Measurements from ENCODE around the gene PXMP2. TPM values are rescaled to one million over a fixed set of nuclear protein-coding genes. Genes with fewer than 3 reads are reported as not detected.
"Not testable (repeated sequence)": the region's sequence is repeated elsewhere in the genome, so short reads cannot be mapped to it uniquely, and the experiment has no call there.

The PXMP2 gene
- total RNA-seq, 4 donors from 2014 or later: 40.8 to 72.5 (median 62.3) TPM

DNA sequence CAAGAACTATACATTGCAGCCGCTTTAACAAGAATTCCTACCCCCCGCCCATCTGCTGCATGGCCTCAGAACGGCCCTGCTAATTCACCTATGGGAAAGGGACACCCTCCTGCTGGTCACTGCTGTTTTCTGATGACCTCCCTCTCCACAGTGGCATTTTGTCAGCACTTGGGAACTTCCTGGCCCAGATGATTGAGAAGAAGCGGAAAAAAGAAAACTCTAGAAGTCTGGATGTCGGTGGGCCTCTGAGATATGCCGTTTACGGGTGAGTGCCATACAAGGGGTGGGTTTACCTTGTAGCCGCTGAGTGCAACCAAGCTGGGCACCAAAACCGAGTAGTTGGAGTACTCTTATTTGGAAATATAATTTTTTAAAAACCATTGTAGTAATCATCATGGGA is 2.7 kb downstream of the PXMP2 start:
- Histone ChIP-seq H3K27ac (no peak overlapping the region), H3K27me3 (no peaks in the 10 kb centered on the region), H3K4me3 (no peak overlapping the region), H3K36me3 (peaks cover 0 to 6% (median 0%) of the 10 kb centered on the region in 3 donors), H3K9me3 (no peaks in the 10 kb centered on the region), H3K4me1 (peaks cover 0 to 29% (median 4%) of the 10 kb centered on the region in 4 donors)
- TF ChIP-seq, protein P1, sequence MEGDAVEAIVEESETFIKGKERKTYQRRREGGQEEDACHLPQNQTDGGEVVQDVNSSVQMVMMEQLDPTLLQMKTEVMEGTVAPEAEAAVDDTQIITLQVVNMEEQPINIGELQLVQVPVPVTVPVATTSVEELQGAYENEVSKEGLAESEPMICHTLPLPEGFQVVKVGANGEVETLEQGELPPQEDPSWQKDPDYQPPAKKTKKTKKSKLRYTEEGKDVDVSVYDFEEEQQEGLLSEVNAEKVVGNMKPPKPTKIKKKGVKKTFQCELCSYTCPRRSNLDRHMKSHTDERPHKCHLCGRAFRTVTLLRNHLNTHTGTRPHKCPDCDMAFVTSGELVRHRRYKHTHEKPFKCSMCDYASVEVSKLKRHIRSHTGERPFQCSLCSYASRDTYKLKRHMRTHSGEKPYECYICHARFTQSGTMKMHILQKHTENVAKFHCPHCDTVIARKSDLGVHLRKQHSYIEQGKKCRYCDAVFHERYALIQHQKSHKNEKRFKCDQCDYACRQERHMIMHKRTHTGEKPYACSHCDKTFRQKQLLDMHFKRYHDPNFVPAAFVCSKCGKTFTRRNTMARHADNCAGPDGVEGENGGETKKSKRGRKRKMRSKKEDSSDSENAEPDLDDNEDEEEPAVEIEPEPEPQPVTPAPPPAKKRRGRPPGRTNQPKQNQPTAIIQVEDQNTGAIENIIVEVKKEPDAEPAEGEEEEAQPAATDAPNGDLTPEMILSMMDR (IDR thresholded peaks at IDR 0.05): no peak
- TF ChIP-seq POLR2A (IDR thresholded peaks at IDR 0.05): no peak
- no peak for TF ChIP-seq EP300 (IDR thresholded peaks at IDR 0.05)
- no peak for DNase-seq (ENCODE audit: low spot score in 2 of 2)
- WGBS, 2 donors: 91 to 96% methylated on average over 9 of the region's 9 CpGs

DNA sequence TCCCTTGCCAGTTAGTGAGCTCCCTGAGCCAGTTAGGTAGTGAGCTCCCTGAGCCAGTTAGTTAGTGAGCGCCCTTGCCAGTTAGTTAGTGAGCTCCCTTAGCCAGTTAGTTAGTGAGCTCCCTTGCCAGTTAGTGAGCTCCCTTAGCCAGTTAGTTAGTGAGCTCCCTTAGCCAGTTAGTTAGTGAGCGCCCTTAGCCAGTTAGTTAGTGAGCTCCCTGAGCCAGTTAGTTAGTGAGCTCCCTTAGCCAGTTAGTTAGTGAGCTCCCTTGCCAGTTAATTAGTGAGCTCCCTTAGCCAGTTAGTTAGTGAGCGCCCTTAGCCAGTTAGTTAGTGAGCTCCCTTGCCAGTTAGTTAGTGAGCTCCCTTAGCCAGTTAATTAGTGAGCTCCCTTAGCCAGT is 4.6 kb downstream of the PXMP2 start:
- not testable (repeated sequence) for DNase-seq (ENCODE audit: low spot score in 2 of 2)

DNA sequence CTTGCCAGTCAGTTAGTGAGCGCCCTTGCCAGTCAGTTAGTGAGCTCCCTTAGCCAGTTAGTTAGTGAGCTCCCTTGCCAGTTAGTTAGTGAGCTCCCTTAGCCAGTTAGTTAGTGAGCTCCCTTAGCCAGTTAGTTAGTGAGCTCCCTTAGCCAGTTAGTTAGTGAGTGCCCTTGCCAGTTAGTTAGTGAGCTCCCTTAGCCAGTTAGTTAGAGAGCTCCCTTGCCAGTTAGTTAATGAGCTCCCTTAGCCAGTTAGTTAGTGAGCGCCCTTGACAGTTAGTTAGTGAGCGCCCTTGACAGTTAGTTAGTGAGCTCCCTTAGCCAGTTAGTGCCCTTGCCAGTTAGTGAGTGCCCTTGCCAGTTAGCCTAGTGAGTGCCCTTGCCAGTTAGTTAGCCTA is 7.5 kb downstream of the PXMP2 start:
- not testable (repeated sequence) for H3K9me3 ChIP-seq; H3K27ac ChIP-seq; H3K27me3 ChIP-seq; DNase-seq (ENCODE audit: low spot score in 2 of 2); H3K4me1 ChIP-seq; H3K4me3 ChIP-seq
- WGBS, 2 donors: 100% methylated on average over 3 of the region's 3 CpGs
- H3K36me3 ChIP-seq: peaks cover 0 to 47% (median 2%) of the 10 kb centered on the region in 3 donors

More for the DNA sequence above, 4.6 kb downstream of the PXMP2 start:
- 94 to 96% methylated on average over 3 of the region's 3 CpGs for WGBS, 2 donors
- H3K9me3 ChIP-seq, H3K27ac ChIP-seq, H3K27me3 ChIP-seq, H3K4me3 ChIP-seq: not testable (repeated sequence)
- Histone ChIP-seq H3K36me3 (peaks cover 0 to 21% (median 2%) of the 10 kb centered on the region in 3 donors), H3K4me1 (peaks cover 0 to 15% (median 0%) of the 10 kb centered on the region in 4 donors)

DNA sequence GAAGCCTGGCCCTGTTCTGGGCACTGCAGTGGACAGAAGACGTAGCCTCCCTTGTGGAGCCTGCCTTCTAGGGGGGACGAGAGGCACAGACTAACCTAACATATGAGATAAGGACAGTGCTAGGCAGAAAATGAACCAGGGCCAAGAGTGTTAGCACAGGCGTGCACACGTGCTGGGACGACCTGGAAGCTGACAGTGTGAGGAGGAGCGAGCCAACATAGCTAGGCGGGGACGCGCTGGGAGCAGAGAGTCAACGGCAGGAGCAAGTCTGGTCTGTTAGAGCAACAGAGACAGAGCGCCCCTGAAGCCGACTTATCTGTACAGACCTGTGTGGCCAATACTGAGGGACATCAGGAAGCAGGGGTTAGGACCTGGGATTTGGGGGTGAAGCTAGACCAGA is 8.0 kb downstream of the PXMP2 start:
- WGBS, 2 donors: 95 to 96% methylated on average over 12 of the region's 12 CpGs
- no peak for DNase-seq (ENCODE audit: low spot score in 2 of 2)
- Histone ChIP-seq H3K9me3 (no peaks in the 10 kb centered on the region), H3K27me3 (no peaks in the 10 kb centered on the region), H3K27ac (no peak overlapping the region), H3K36me3 (peaks cover 0 to 44% (median 2%) of the 10 kb centered on the region in 3 donors), H3K4me3 (no peak overlapping the region), H3K4me1 (peaks cover 0 to 1% (median 0%) of the 10 kb centered on the region in 4 donors)
- TF ChIP-seq POLR2A (IDR thresholded peaks at IDR 0.05) (no peak), EP300 (IDR thresholded peaks at IDR 0.05) (no peak)
- TF ChIP-seq, protein P1 (IDR thresholded peaks at IDR 0.05): no peak

DNA sequence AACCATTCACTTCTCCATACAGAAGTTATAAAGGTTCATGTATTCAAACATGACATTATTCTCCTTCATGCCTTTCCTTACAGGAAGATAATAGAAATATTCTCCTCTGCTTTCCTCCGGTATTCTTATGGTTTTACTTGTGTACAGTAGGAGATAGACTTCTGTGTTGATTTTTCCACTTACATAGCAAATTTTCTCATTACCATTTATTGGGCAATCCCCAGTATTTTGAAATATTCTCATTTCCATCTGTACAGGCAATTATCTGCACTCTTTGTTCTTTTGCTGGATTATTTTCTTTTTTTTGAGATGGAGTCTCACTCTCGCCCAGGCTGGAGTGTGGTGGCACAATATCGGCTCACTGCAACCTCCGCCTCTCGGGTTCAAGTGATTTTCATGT is 11.0 kb downstream of the PXMP2 start:
- 94 to 95% methylated on average over 5 of the region's 5 CpGs for WGBS, 2 donors

DNA sequence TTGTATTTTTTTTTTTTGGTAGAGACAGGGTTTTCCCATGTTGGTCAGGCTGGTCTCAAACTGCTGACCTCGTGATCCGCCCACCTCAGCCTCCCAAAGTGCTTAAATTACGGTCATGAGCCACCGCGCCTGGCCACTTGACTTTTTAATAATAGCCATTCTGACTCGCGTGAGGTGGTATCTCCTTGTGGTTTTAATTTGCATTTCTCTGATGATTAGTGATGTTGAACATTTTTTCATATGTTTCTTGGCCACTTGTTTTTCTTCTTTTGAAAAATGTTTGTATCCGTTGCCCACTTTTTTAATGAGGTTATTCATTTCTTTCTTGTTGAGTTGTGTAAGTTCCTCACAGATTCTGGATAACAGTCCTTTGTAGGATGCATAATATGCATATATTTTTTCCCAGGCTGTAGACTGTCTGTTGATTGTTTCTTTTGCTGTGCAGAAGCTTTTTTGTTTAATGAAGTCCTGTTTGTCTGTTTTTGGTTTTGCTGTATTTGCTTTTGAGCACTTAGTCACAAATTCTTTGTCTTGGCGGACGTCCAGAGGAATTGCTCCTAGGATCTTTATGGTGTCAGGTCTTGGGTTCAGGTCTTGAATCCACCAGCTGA is 12.9 kb downstream of the PXMP2 start:
- Histone ChIP-seq H3K4me1 (no peaks in the 10 kb centered on the region), H3K9me3 (no peaks in the 10 kb centered on the region), H3K4me3 (no peak overlapping the region), H3K27ac (no peak overlapping the region), H3K27me3 (no peaks in the 10 kb centered on the region), H3K36me3 (peaks cover 0 to 78% (median 2%) of the 10 kb centered on the region in 3 donors)
- TF ChIP-seq EP300 (IDR thresholded peaks at IDR 0.05) (no peak), POLR2A (IDR thresholded peaks at IDR 0.05) (no peak)
- TF ChIP-seq, protein P1 (IDR thresholded peaks at IDR 0.05): no peak
- WGBS, 2 donors: 74% methylated on average over 10 of the region's 10 CpGs
- DNase-seq (ENCODE audit: low spot score in 2 of 2): no peak

More for the DNA sequence above, 11.0 kb downstream of the PXMP2 start:
- Histone ChIP-seq H3K4me1 (no peaks in the 10 kb centered on the region), H3K27ac (no peak overlapping the region), H3K36me3 (peaks cover 0 to 60% (median 2%) of the 10 kb centered on the region in 3 donors), H3K9me3 (no peaks in the 10 kb centered on the region), H3K27me3 (no peaks in the 10 kb centered on the region), H3K4me3 (no peak overlapping the region)
- TF ChIP-seq, protein P1 (IDR thresholded peaks at IDR 0.05): no peak
- TF ChIP-seq EP300 (IDR thresholded peaks at IDR 0.05) (no peak), POLR2A (IDR thresholded peaks at IDR 0.05) (no peak)
- no peak for DNase-seq (ENCODE audit: low spot score in 2 of 2)

Measured in tibial nerve (tissue), 4 donors.